ENCODE results near the gene LHFPL2. TPM values are rescaled to one million over a fixed set of nuclear protein-coding genes. Genes with fewer than 3 reads are reported as not detected.

The LHFPL2 gene
- total and polyA plus RNA-seq, 9 of the 15 experiments (the other 6 are each of a cell fraction or from before 2014, with no cell fraction given): 1.0 to 6.6 (median 4.6) TPM

GRCh38 chr5:78693339-78693738 lies 44.8 kb upstream of the LHFPL2 start (continued):
- TF ChIP-seq ZBTB12 (CRISPR knock-in tag; IDR thresholded peaks at IDR 0.05) (no peak), ZNF57 (CRISPR knock-in tag; IDR thresholded peaks at IDR 0.05) (no peak), TGIF2 (CRISPR knock-in tag; IDR thresholded peaks at IDR 0.05) (no peak), NFIX (CRISPR knock-in tag; IDR thresholded peaks at IDR 0.05; ENCODE audit: low read depth) (no peak), ELF2 (CRISPR knock-in tag; IDR thresholded peaks at IDR 0.05) (no peak), ZNF77 (CRISPR knock-in tag; IDR thresholded peaks at IDR 0.05) (no peak), THAP12 (CRISPR knock-in tag; IDR thresholded peaks at IDR 0.05) (no peak)

Measured in K562 (cell line).